Right atrium auricular region (tissue), 2 donors: ENCODE results near the gene IL1RN. TPM values are rescaled to one million over a fixed set of nuclear protein-coding genes. Genes with fewer than 3 reads are reported as not detected.

Experiments used
- DNase-seq: peaks from one replicate; pipeline ENCODE4 v3.0.0-alpha.2; 2019; ENCODE audit warnings: low spot score
- H3K27ac ChIP-seq, 2 donors: fragments of 200-600 bp; sonication (generic); 1 replicate in 1 of 2; 2 replicates in 1 of 2; pipeline ENCODE4 v1.5.1; 2016 to 2019
- H3K27me3 ChIP-seq, 2 donors: fragments of 200-600 bp; sonication (generic); one replicate each; pipeline versions ENCODE4 v1.5.1 to v1.6.0; 2017 to 2019
- H3K36me3 ChIP-seq: fragments of 200-600 bp; sonication (generic); one replicate; pipeline ENCODE4 v1.5.1; 2016
- H3K4me1 ChIP-seq, 2 donors: fragments of 200-600 bp; sonication (generic); one replicate each; pipeline versions ENCODE4 v1.5.1 to v1.6.0; 2017 to 2019
- H3K4me3 ChIP-seq, 2 donors: fragments of 200-600 bp; sonication (generic); 1 replicate in 1 of 2; 2 replicates in 1 of 2; pipeline ENCODE4 v1.5.1; 2017 to 2019; ENCODE audit warnings: mild to moderate bottlenecking in 1 of 2, moderate library complexity in 1 of 2
- H3K9me3 ChIP-seq, 2 donors: fragments of 200-600 bp; sonication (generic); one replicate each; pipeline ENCODE4 v1.5.1; 2019
- CTCF ChIP-seq, 2 donors: fragments of 200-600 bp; sonication (generic); IDR thresholded peaks; one replicate each; pipeline ENCODE4 v1.5.1; 2019; ENCODE audit warnings: antibody characterized with exemption in 2 of 2
- total RNA-seq, 2 donors: library from RNA; depleted of rRNA; stranded (reverse); fragments of >200 nt; gene quantifications; one replicate each; pipeline ENCODE4 v1.1.0, GENCODE V29; 2016

Gene IL1RN
- total RNA-seq, 2 donors from 2014 or later: 0.41 to 1.3 TPM

- Histone ChIP-seq H3K9me3 (no peaks in the 10 kb centered on the region), H3K27me3 (no peaks in the 10 kb centered on the region), H3K4me1 (no peaks in the 10 kb centered on the region), H3K4me3 (no peak overlapping the region), H3K36me3 (no peaks in the 10 kb centered on the region), H3K27ac (no peak overlapping the region)
- TF ChIP-seq CTCF (IDR thresholded peaks at IDR 0.05): no peak
- DNase-seq: no peak
Observed at GRCh38 chr2:113182471-113183260, 55.3 kb downstream of the IL1RN start.

GRCh38 chr2:113183264-113183663, 55.9 kb downstream of the IL1RN start:
- Histone ChIP-seq H3K27me3 (no peaks in the 10 kb centered on the region), H3K27ac (no peak overlapping the region), H3K4me3 (no peak overlapping the region), H3K36me3 (no peaks in the 10 kb centered on the region), H3K9me3 (no peaks in the 10 kb centered on the region), H3K4me1 (no peaks in the 10 kb centered on the region)
- no peak for DNase-seq
- no peak for TF ChIP-seq CTCF (IDR thresholded peaks at IDR 0.05)

Other genes with a start within 250 kb of the IL1RN start
- gene IL37, start 216.4 kb upstream of the IL1RN start, total RNA-seq: not detected
- gene IL36G, start 149.6 kb upstream of the IL1RN start, total RNA-seq: not detected
- not detected for gene IL36A, start 122.1 kb upstream of the IL1RN start, total RNA-seq
- not detected for gene IL36B, start 74.7 kb upstream of the IL1RN start, total RNA-seq
- not detected for gene IL36RN, start 68.4 kb upstream of the IL1RN start, total RNA-seq
- gene IL1F10, start 59.6 kb upstream of the IL1RN start, total RNA-seq: not detected
- gene PSD4, start 46.4 kb downstream of the IL1RN start, total RNA-seq: 1 to 10 TPM; 2.4 to 4.5 TPM
- 1 to 10 TPM in 1 of 2 donors, under 1 TPM in 1; 0.37 to 1.2 TPM for gene PAX8, start 151.3 kb downstream of the IL1RN start, total RNA-seq